Endothelial cell of umbilical vein (primary cell): Measurements from ENCODE around the gene TMBIM6. TPM values are rescaled to one million over a fixed set of nuclear protein-coding genes. Genes with fewer than 3 reads are reported as not detected.
"Not testable (repeated sequence)": the region's sequence is repeated elsewhere in the genome, so short reads cannot be mapped to it uniquely, and the experiment has no call there.

Source experiments
- BruUV-seq: library from RNA; stranded (reverse); fragments of 400-500 nt; replicated peaks from 2 replicates; lab custom pipeline; 2021; lab: Mats Ljungman, UMichigan
- CTCF ChIA-PET: fragments of 300-600, 350-600 bp; sonication (Branson Sonifier 250); formaldehyde crosslinking; loops from one replicate; lab custom pipeline; 2021; ENCODE audit warnings: antibody characterized with exemption, inconsistent platforms; lab: Charles Lee
- POLR2A ChIA-PET: fragments of 300-600, 350-600 bp; sonication (Branson Sonifier 250); formaldehyde crosslinking; loops from one replicate; lab custom pipeline; 2021; ENCODE audit warnings: antibody characterized with exemption, inconsistent platforms; lab: Charles Lee
- DNase-seq: peaks from one replicate; pipeline ENCODE4 v3.0.0-alpha.2; 2011; ENCODE audit warnings: low read depth, low spot score
- FAIRE-seq: peaks from 2 replicates; lab custom pipeline; 2011; peaks lifted over from hg19 to GRCh38; lab: Jason Lieb, UNC
- H2AFZ ChIP-seq: 2 replicates; pipeline ENCODE4 v1.6.0; 2012; ENCODE audit warnings: low read depth, low read length, control low read depth, inconsistent platforms
- H3K27ac ChIP-seq: 2 replicates; pipeline ENCODE4 v1.5.1; 2011; ENCODE audit warnings: low read depth, mild to moderate bottlenecking, control low read depth, low read length, moderate library complexity; ENCODE audit not compliant: insufficient read depth
- H3K27me3 ChIP-seq, 2 experiments: 2 replicates each; pipeline versions ENCODE4 v1.6.0 to v1.6.1; 2011; ENCODE audit warnings: low read length in 2 of 2, mixed read lengths in 1 of 2; ENCODE audit not compliant: control insufficient read depth in 2 of 2, insufficient read depth in 2 of 2
- H3K36me3 ChIP-seq, 2 experiments: 2 replicates in 1 of 2; 3 replicates in 1 of 2; pipeline ENCODE4 v1.5.1; 2011; ENCODE audit warnings: low read length in 2 of 2, mild to moderate bottlenecking in 1 of 2, moderate library complexity in 1 of 2; ENCODE audit not compliant: control insufficient read depth in 2 of 2, insufficient read depth in 2 of 2; ENCODE audit errors: extremely low read depth in 1 of 2
- H3K4me1 ChIP-seq: 3 replicates; pipeline ENCODE4 v1.5.1; 2011; ENCODE audit warnings: mild to moderate bottlenecking, low read length; ENCODE audit not compliant: control insufficient read depth, insufficient read depth; ENCODE audit errors: extremely low read depth
- H3K4me2 ChIP-seq: 2 replicates; pipeline ENCODE4 v1.6.1; 2011; ENCODE audit warnings: low read length, control low read depth, mixed read lengths; ENCODE audit not compliant: insufficient read depth
- H3K4me3 ChIP-seq, 3 experiments: fragments of 200-600 bp in 1 of 3; sonication (generic), shearing (Covaris generic) in 1 of 3; replicated peaks in 1 of 3; 2 replicates each; pipeline ENCODE4 v1.5.1; 2011 to 2016; ENCODE audit warnings: control low read depth in 3 of 3, low read length in 3 of 3, mild to moderate bottlenecking in 2 of 3, inconsistent platforms in 1 of 3, low read depth in 1 of 3, moderate library complexity in 1 of 3; ENCODE audit not compliant: insufficient read depth in 1 of 3
- H3K79me2 ChIP-seq: 2 replicates; pipeline ENCODE4 v1.6.0; 2012; ENCODE audit warnings: low read length, inconsistent platforms; ENCODE audit not compliant: control insufficient read depth, insufficient read depth
- H3K9ac ChIP-seq: replicated peaks from 2 replicates; pipeline ENCODE3; 2011; ENCODE audit warnings: low read length, control low read depth; ENCODE audit not compliant: insufficient read depth; ENCODE audit errors: extremely low read depth
- H3K9me1 ChIP-seq: replicated peaks from 3 replicates; pipeline ENCODE4 v1.6.0; 2011; ENCODE audit warnings: mild to moderate bottlenecking, low read length; ENCODE audit not compliant: control insufficient read depth, insufficient read depth; ENCODE audit errors: extremely low read depth
- H3K9me3 ChIP-seq: replicated peaks from 2 replicates; pipeline ENCODE4 v1.5.1; 2012; ENCODE audit warnings: low read length, inconsistent platforms; ENCODE audit not compliant: control insufficient read depth, insufficient read depth
- H4K20me1 ChIP-seq: replicated peaks from 2 replicates; pipeline ENCODE3; 2011; ENCODE audit warnings: mild to moderate bottlenecking, low read length; ENCODE audit not compliant: control insufficient read depth, insufficient read depth; ENCODE audit errors: extremely low read depth
- CTCF ChIP-seq, 2 donors: IDR thresholded peaks; 1 replicate in 1 of 2; 2 replicates in 1 of 2; pipeline ENCODE4 v1.5.1; 2011; ENCODE audit warnings: low read length in 2 of 2, mild to moderate bottlenecking in 2 of 2, moderate library complexity in 2 of 2, control low read depth in 1 of 2, inconsistent platforms in 1 of 2, low read depth in 1 of 2; ENCODE audit not compliant: insufficient read depth in 1 of 2; ENCODE audit errors: extremely low read depth in 1 of 2
- EZH2 ChIP-seq: IDR thresholded peaks from 2 replicates; pipeline ENCODE4 v1.6.1; 2012; ENCODE audit warnings: borderline replicate concordance, low read depth, mild to moderate bottlenecking, moderate library complexity, low read length, inconsistent platforms; ENCODE audit not compliant: severe bottlenecking
- FOS ChIP-seq: IDR thresholded peaks from 2 replicates; pipeline ENCODE4 v1.6.1; 2011; ENCODE audit warnings: mild to moderate bottlenecking, low read length, moderate library complexity, borderline replicate concordance; ENCODE audit not compliant: insufficient read depth
- GATA2 ChIP-seq: IDR thresholded peaks from 2 replicates; pipeline ENCODE4 v1.7.0; 2011; ENCODE audit warnings: low read depth, mild to moderate bottlenecking, moderate library complexity, mixed read lengths, low read length; ENCODE audit not compliant: insufficient read length, insufficient read depth
- JUN ChIP-seq: IDR thresholded peaks from 2 replicates; pipeline ENCODE4 v1.6.1; 2011; ENCODE audit warnings: borderline replicate concordance, low read depth; ENCODE audit not compliant: insufficient read length, insufficient read depth
- MAX ChIP-seq: IDR thresholded peaks from 2 replicates; pipeline ENCODE4 v1.6.1; 2011; ENCODE audit not compliant: insufficient read depth, insufficient read length
- MYC ChIP-seq: IDR thresholded peaks from one replicate; pipeline ENCODE4 v1.6.1; 2011; ENCODE audit warnings: mild to moderate bottlenecking, low read depth, low read length
- POLR2A ChIP-seq: IDR thresholded peaks from 2 replicates; pipeline ENCODE4 v1.6.1; 2012; ENCODE audit warnings: low read depth, mild to moderate bottlenecking, control low read depth, low read length
- POLR2AphosphoS5 ChIP-seq: IDR thresholded peaks from 2 replicates; pipeline ENCODE4 v1.6.1; 2012; ENCODE audit warnings: low read depth, mild to moderate bottlenecking, control low read depth, low read length, moderate library complexity; ENCODE audit not compliant: insufficient read depth
- dilution Hi-C: fragments of 300-500 bp; cut with MboI; formaldehyde crosslinking; loops from one replicate; pipeline ENCODE4 v1.15.0; 2019; ENCODE audit warnings: low sequenced_read_pairs; ENCODE audit not compliant: extremely low pct_ligation_motif_present
- intact Hi-C: fragments of 100-400 bp; cut with micrococcal nuclease; formaldehyde crosslinking; loops from one replicate; pipeline ENCODE4 v1.10.0; 2022
- polyA plus RNA-seq, 4 experiments: library from polyadenylated mRNA; depleted of rRNA in 3 of 4; stranded (reverse) in 3 of 4; unstranded in 1 of 4; fragments of >200 nt; gene quantifications; 2 replicates each; pipeline versions ENCODE4 v1.2.1 to v1.2.3, GENCODE V29; 2011 to 2012; ENCODE audit warnings: missing spikeins in 1 of 4
- total RNA-seq: library from RNA; stranded (reverse); gene quantifications from 2 replicates; pipeline ENCODE4 v1.2.3, GENCODE V29; 2021

Gene TMBIM6
- total and polyA plus RNA-seq, 2 donors (not counting 3 experiments of a cell fraction or from before 2014, with no cell fraction given) = 393 to 579 TPM

GRCh38 chr12:49779581-49779980 is 38.2 kb downstream of the TMBIM6 start:
- dilution Hi-C loops (no loop called here), intact Hi-C loops (loop anchor here (5.0 kb wide), 1 partner anchor 293 kb away; no protein-coding TSS in a partner anchor)
- no peaks in the 10 kb centered on the region for H3K79me2 ChIP-seq
- no peak overlapping the region for H3K4me3 ChIP-seq
- H2AFZ ChIP-seq = no peak overlapping the region
- H3K27me3 ChIP-seq = peaks cover 0 to 2% of the 10 kb centered on the region in 2 experiments
- no peak overlapping the region for H3K27ac ChIP-seq
- ChIA-PET POLR2A (no interaction called here), CTCF (interaction anchor here (1.4 to 5.4 kb wide), 2 partner anchors 31 to 61 kb away, joined by 3 to 115 read pairs; partner anchors contain the start of gene BCDIN3D)
- TF ChIP-seq JUN = no peak
- TF ChIP-seq POLR2A = no peak
- TF ChIP-seq MAX = no peak
- no peak for TF ChIP-seq POLR2AphosphoS5
- no peak for TF ChIP-seq CTCF (IDR thresholded peaks at IDR 0.05; ENCODE audit: extremely low read depth in 1 of 2, insufficient read depth in 1 of 2, low read depth in 1 of 2, low read length in 2 of 2)
- TF ChIP-seq FOS = no peak
- TF ChIP-seq EZH2 = no peak
- TF ChIP-seq GATA2 = no peak
- no peak for TF ChIP-seq MYC
- no peaks in the 10 kb centered on the region for H4K20me1 ChIP-seq
- BruUV-seq = no TSS peak
- H3K4me1 ChIP-seq = peaks cover 19% of the 10 kb centered on the region
- DNase-seq (no peak), FAIRE-seq (no peak)
- H3K9me3 ChIP-seq = no peaks in the 10 kb centered on the region
- no peak overlapping the region for H3K9ac ChIP-seq
- no peaks in the 10 kb centered on the region for H3K9me1 ChIP-seq
- no peak overlapping the region for H3K4me2 ChIP-seq
- no peaks in the 10 kb centered on the region for H3K36me3 ChIP-seq

GRCh38 chr12:49780914-49781313 is 39.6 kb downstream of the TMBIM6 start:
- POLR2A ChIA-PET, H3K27me3 ChIP-seq, H3K4me3 ChIP-seq, H3K36me3 ChIP-seq, dilution Hi-C loops, H2AFZ ChIP-seq, H3K9me3 ChIP-seq, H3K4me2 ChIP-seq, H3K79me2 ChIP-seq, H3K9me1 ChIP-seq, H3K9ac ChIP-seq, H4K20me1 ChIP-seq, FAIRE-seq, H3K27ac ChIP-seq, BruUV-seq, DNase-seq, intact Hi-C loops: not testable (repeated sequence)
- H3K4me1 ChIP-seq = peaks cover 29% of the 10 kb centered on the region
- CTCF ChIA-PET = interaction anchor here (0.6 to 5.4 kb wide), 3 partner anchors 48 to 398 kb away, joined by 3 to 115 read pairs (median 3); partner anchors contain the start of gene BCDIN3D
